GM12891 (cell line): ENCODE data around the gene BHMT.
"Not testable (repeated sequence)": the region's sequence is repeated elsewhere in the genome, so short reads cannot be mapped to it uniquely, and the experiment has no call there.

Experiments used
- PAX5 ChIP-seq: IDR thresholded peaks from 2 replicates; pipeline ENCODE4 v1.6.1; 2011; ENCODE audit warnings: low read length, moderate library complexity, mild to moderate bottlenecking; ENCODE audit not compliant: insufficient read depth, severe bottlenecking
- POLR2A ChIP-seq: IDR thresholded peaks from 2 replicates; pipeline ENCODE4 v1.6.1; 2011; ENCODE audit warnings: low read depth, low read length, control low read depth
- POLR2AphosphoS5 ChIP-seq: IDR thresholded peaks from 2 replicates; pipeline ENCODE4 v1.6.1; 2011; ENCODE audit warnings: low read depth, low read length, control low read depth
- TAF1 ChIP-seq: IDR thresholded peaks from 2 replicates; pipeline ENCODE4 v1.6.1; 2011; ENCODE audit warnings: low read depth, low read length, control low read depth

GRCh38 chr5:79180449-79180848 is 68.8 kb downstream of the BHMT start:
- not testable (repeated sequence) for TF ChIP-seq POLR2AphosphoS5, POLR2A, PAX5, TAF1
